HepG2 (cell line): ENCODE data around the gene C20orf144. TPM values are rescaled to one million over a fixed set of nuclear protein-coding genes. Genes with fewer than 3 reads are reported as not detected.

Experiments
- CTCF ChIP-seq: sonication (generic); formaldehyde crosslinking; IDR thresholded peaks from 2 replicates; pipeline ENCODE4 v1.5.0; 2020; ENCODE audit warnings: mild to moderate bottlenecking, missing genetic modification reagents, moderate library complexity
- ELK4 ChIP-seq: sonication (generic); formaldehyde crosslinking; IDR thresholded peaks from 2 replicates; pipeline ENCODE4 v1.9.0; 2021; ENCODE audit warnings: missing genetic modification reagents, borderline replicate concordance
- ESRRA ChIP-seq: sonication (generic); formaldehyde crosslinking; IDR thresholded peaks from 2 replicates; pipeline ENCODE4 v1.5.1; 2020; ENCODE audit warnings: mild to moderate bottlenecking, low read depth, missing genetic modification reagents
- FOXP4 ChIP-seq: sonication (generic); formaldehyde crosslinking; IDR thresholded peaks from 2 replicates; pipeline ENCODE4 v1.4.0; 2020; ENCODE audit warnings: missing genetic modification reagents
- HNRNPL ChIP-seq: fragments of 200-400 bp; formaldehyde crosslinking; IDR thresholded peaks from 2 replicates; pipeline ENCODE4 v1.6.1; 2017; ENCODE audit warnings: mild to moderate bottlenecking, low read depth, low read length
- JUN ChIP-seq: sonication (generic); formaldehyde crosslinking; IDR thresholded peaks from 2 replicates; pipeline ENCODE4 v1.4.0; 2020; ENCODE audit warnings: mild to moderate bottlenecking, missing genetic modification reagents
- SUZ12 ChIP-seq: fragments of 150-350 bp; IDR thresholded peaks from 2 replicates; pipeline ENCODE4 v1.6.1; 2014; ENCODE audit warnings: low read depth, low read length
- THAP8 ChIP-seq: sonication (generic); formaldehyde crosslinking; IDR thresholded peaks from 2 replicates; pipeline ENCODE4 v1.5.1; 2020; ENCODE audit warnings: missing genetic modification reagents, mild to moderate bottlenecking, borderline replicate concordance
- YEATS2 ChIP-seq: sonication (generic); formaldehyde crosslinking; IDR thresholded peaks from 2 replicates; pipeline ENCODE4 v1.4.0; 2020; ENCODE audit warnings: missing genetic modification reagents, borderline replicate concordance
- ZNF232 ChIP-seq: sonication (generic); formaldehyde crosslinking; IDR thresholded peaks from 2 replicates; pipeline ENCODE4 v1.4.0; 2020; ENCODE audit warnings: missing genetic modification reagents, borderline replicate concordance
- ZNF329 ChIP-seq: sonication (generic); formaldehyde crosslinking; IDR thresholded peaks from 2 replicates; pipeline ENCODE4 v1.9.0; 2021; ENCODE audit warnings: low read depth, mild to moderate bottlenecking, missing genetic modification reagents
- ZNF337 ChIP-seq: sonication (generic); formaldehyde crosslinking; IDR thresholded peaks from 2 replicates; pipeline ENCODE4 v1.5.1; 2020; ENCODE audit warnings: missing genetic modification reagents, low read depth, mild to moderate bottlenecking, borderline replicate concordance
- ZNF383 ChIP-seq: sonication (generic); formaldehyde crosslinking; IDR thresholded peaks from 2 replicates; pipeline ENCODE4 v1.4.0; 2020; ENCODE audit warnings: missing genetic modification reagents, mild to moderate bottlenecking, borderline replicate concordance
- ZNF614 ChIP-seq: IDR thresholded peaks from 2 replicates; pipeline ENCODE4 v1.6.1; 2018; ENCODE audit warnings: missing biosample characterization, missing genetic modification reagents, inconsistent platforms, borderline replicate concordance
- ZNF816 ChIP-seq: sonication (generic); formaldehyde crosslinking; IDR thresholded peaks from 2 replicates; pipeline ENCODE4 v1.8.0; 2022; ENCODE audit warnings: missing genetic modification reagents, mild to moderate bottlenecking, borderline replicate concordance
- polyA plus RNA-seq, 8 experiments: library from polyadenylated mRNA; depleted of rRNA in 3 of 8; stranded (reverse) in 7 of 8; unstranded in 1 of 8; fragments of >200 nt; fragmentation: Illumina TruSeq in 4 of 8; extraction: Trizol in 4 of 8; gene quantifications; 2 replicates each; pipeline versions ENCODE4 v1.2.1 to v1.2.3, GENCODE V29; 2011 to 2016; ENCODE audit warnings: low read depth in 4 of 8, missing spikeins in 1 of 8, mixed read lengths in 1 of 8; ENCODE audit not compliant: insufficient read depth in 1 of 8
- total RNA-seq, 5 experiments: library from RNA; depleted of rRNA; stranded (reverse); fragments of >200 nt; fragmentation: Illumina TruSeq; extraction: Trizol; gene quantifications; 2 replicates each; pipeline ENCODE4 v1.2.3, GENCODE V29; 2016; ENCODE audit warnings: low read depth in 1 of 5
- TF ChIP-seq, protein P1 (sequence below): sonication (generic); formaldehyde crosslinking; IDR thresholded peaks from 2 replicates; pipeline ENCODE4 v1.8.0; 2022; ENCODE audit warnings: mild to moderate bottlenecking, missing genetic modification reagents, moderate library complexity
- TF ChIP-seq, protein P2 (sequence below): sonication (generic); formaldehyde crosslinking; IDR thresholded peaks from 2 replicates; pipeline ENCODE4 v1.8.1; 2023; ENCODE audit warnings: mild to moderate bottlenecking, moderate library complexity, missing genetic modification reagents
- TF ChIP-seq, protein P3 (sequence below): sonication (generic); formaldehyde crosslinking; IDR thresholded peaks from 2 replicates; pipeline ENCODE4 v1.4.0; 2020; ENCODE audit warnings: missing genetic modification reagents

The C20orf144 gene
- total and polyA plus RNA-seq, 2 of the 13 experiments (the other 11 are each of a cell fraction or from before 2014, with no cell fraction given), result 0.09 to 0.16 TPM

GRCh38 chr20:33667676-33668465, 5.7 kb downstream of the C20orf144 start (continued):
- no peak for TF ChIP-seq FOXP4 (CRISPR knock-in tag)
- TF ChIP-seq, protein P1, sequence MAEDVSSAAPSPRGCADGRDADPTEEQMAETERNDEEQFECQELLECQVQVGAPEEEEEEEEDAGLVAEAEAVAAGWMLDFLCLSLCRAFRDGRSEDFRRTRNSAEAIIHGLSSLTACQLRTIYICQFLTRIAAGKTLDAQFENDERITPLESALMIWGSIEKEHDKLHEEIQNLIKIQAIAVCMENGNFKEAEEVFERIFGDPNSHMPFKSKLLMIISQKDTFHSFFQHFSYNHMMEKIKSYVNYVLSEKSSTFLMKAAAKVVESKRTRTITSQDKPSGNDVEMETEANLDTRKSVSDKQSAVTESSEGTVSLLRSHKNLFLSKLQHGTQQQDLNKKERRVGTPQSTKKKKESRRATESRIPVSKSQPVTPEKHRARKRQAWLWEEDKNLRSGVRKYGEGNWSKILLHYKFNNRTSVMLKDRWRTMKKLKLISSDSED, result no peak
- TF ChIP-seq, protein P2, sequence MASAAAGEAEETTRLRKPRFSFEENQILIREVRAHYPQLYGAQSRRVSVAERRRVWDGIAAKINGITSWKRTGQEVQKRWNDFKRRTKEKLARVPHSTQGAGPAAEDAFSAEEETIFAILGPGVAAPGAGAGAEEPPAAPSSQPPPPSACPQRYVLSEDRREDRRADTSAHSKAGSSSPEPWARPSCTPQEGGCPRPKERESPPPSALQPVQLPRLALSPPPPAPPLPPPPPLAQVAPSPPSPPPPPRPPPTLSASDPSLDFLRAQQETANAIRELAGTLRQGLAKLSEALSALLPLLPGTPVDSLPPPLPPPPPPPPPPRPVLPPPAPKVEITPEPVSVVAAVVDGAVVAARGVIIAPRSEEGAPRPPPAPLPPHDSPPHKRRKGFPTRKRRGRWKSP (CRISPR knock-in tag), result no peak
- TF ChIP-seq ZNF816 (CRISPR knock-in tag), result no peak
- 0 out of 2 replicates have a peak, but pooled peaks have one; percentile 32 for TF ChIP-seq YEATS2 (CRISPR knock-in tag)
- no peak; the same call in 1 of the 2 replicates for TF ChIP-seq THAP8 (CRISPR knock-in tag)
- TF ChIP-seq ZNF329 (CRISPR knock-in tag), result no peak
- no peak for TF ChIP-seq ZNF383
- TF ChIP-seq HNRNPL, result no peak
- peak; percentile 93 for TF ChIP-seq CTCF (CRISPR knock-in tag)
- no peak for TF ChIP-seq ZNF614 (CRISPR knock-in tag)
- no peak for TF ChIP-seq SUZ12
- no peak for TF ChIP-seq ESRRA (CRISPR knock-in tag)
- TF ChIP-seq ZNF337 (CRISPR knock-in tag), result no peak
- no peak for TF ChIP-seq ZNF232
- TF ChIP-seq ELK4 (CRISPR knock-in tag), result no peak
- TF ChIP-seq, protein P3, sequence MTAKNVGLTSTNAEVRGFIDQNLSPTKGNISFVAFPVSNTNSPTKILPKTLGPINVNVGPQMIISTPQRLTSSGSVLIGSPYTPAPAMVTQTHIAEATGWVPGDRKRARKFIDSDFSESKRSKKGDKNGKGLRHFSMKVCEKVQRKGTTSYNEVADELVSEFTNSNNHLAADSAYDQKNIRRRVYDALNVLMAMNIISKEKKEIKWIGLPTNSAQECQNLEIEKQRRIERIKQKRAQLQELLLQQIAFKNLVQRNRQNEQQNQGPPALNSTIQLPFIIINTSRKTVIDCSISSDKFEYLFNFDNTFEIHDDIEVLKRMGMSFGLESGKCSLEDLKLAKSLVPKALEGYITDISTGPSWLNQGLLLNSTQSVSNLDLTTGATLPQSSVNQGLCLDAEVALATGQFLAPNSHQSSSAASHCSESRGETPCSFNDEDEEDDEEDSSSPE (CRISPR knock-in tag), result no peak
- TF ChIP-seq JUN (CRISPR knock-in tag), result no peak
